D721Med (cell line): ENCODE results near the gene PAX2.

Source experiments
- DNase-seq: peaks from one replicate; pipeline ENCODE4 v3.0.0; 2011; ENCODE audit warnings: low spot score; ENCODE audit not compliant: insufficient read length
- FAIRE-seq: peaks from 2 replicates; lab custom pipeline; 2011; peaks lifted over from hg19 to GRCh38; lab: Jason Lieb, UNC
- CTCF ChIP-seq: IDR thresholded peaks from 2 replicates; pipeline ENCODE4 v1.5.1; 2012; ENCODE audit warnings: mild to moderate bottlenecking, control low read depth; ENCODE audit not compliant: insufficient read depth; ENCODE audit errors: missing control alignments

The PAX2 gene

GRCh38 chr10:100873146-100873826 lies 127.9 kb downstream of the PAX2 start:
- TF ChIP-seq CTCF: no peak
- DNase-seq: no peak
- no peak for FAIRE-seq

GRCh38 chr10:100873827-100874326 lies 128.5 kb downstream of the PAX2 start:
- no peak for FAIRE-seq
- DNase-seq: no peak
- no peak for TF ChIP-seq CTCF

GRCh38 chr10:100874702-100875483 lies 129.5 kb downstream of the PAX2 start:
- FAIRE-seq (no peak), DNase-seq (no peak)
- no peak for TF ChIP-seq CTCF

GRCh38 chr10:100875484-100876166 lies 130.2 kb downstream of the PAX2 start:
- no peak for TF ChIP-seq CTCF
- FAIRE-seq: no peak
- DNase-seq: no peak

GRCh38 chr10:100876585-100877460 lies 131.4 kb downstream of the PAX2 start:
- FAIRE-seq: no peak
- TF ChIP-seq CTCF: no peak
- no peak for DNase-seq

GRCh38 chr10:100877461-100877850 lies 132.1 kb downstream of the PAX2 start:
- no peak for DNase-seq
- no peak for FAIRE-seq
- TF ChIP-seq CTCF: no peak
